MCF 10A (cell line): ENCODE data around the gene TCEAL1. TPM values are rescaled to one million over a fixed set of nuclear protein-coding genes. Genes with fewer than 3 reads are reported as not detected.
"Not testable (repeated sequence)": the region's sequence is repeated elsewhere in the genome, so short reads cannot be mapped to it uniquely, and the experiment has no call there.

ENCODE experiments used
- BruUV-seq: library from RNA; stranded (reverse); fragments of 400-500 nt; replicated peaks from 2 replicates; lab custom pipeline; 2021; lab: Mats Ljungman, UMichigan
- CTCF ChIA-PET: fragments of 300-600 bp; sonication (Branson Sonifier 250); formaldehyde crosslinking; extraction: SDS; loops from one replicate; lab custom pipeline; 2021; ENCODE audit warnings: antibody characterized with exemption, inconsistent platforms; lab: Yijun Ruan, JAX
- POLR2A ChIA-PET: fragments of 300-600, 350-650 bp; sonication (Branson Sonifier 250); formaldehyde crosslinking; extraction: SDS; loops from one replicate; lab custom pipeline; 2020; ENCODE audit warnings: antibody characterized with exemption, inconsistent platforms; lab: Yijun Ruan, JAX
- DNase-seq: peaks from one replicate; pipeline ENCODE4 v3.0.0-alpha.2; 2018; ENCODE audit not compliant: unreplicated experiment
- H3K27ac Mint-ChIP-seq: one replicate; pipeline ENCODE4 v1.8.0; 2022; ENCODE audit warnings: mild to moderate bottlenecking, low read depth, mixed read lengths; ENCODE audit not compliant: unreplicated experiment
- H3K27me3 Mint-ChIP-seq: one replicate; pipeline ENCODE4 v1.8.0; 2022; ENCODE audit warnings: mixed read lengths; ENCODE audit not compliant: insufficient read depth, unreplicated experiment
- H3K36me3 Mint-ChIP-seq: one replicate; pipeline ENCODE4 v1.8.0; 2022; ENCODE audit warnings: mild to moderate bottlenecking, moderate library complexity, mixed read lengths; ENCODE audit not compliant: insufficient read depth, unreplicated experiment
- H3K4me1 Mint-ChIP-seq: one replicate; pipeline ENCODE4 v1.8.0; 2022; ENCODE audit warnings: mixed read lengths; ENCODE audit not compliant: insufficient read depth, unreplicated experiment
- H3K4me3 Mint-ChIP-seq: one replicate; pipeline ENCODE4 v1.8.0; 2022; ENCODE audit warnings: mild to moderate bottlenecking, moderate library complexity, mixed read lengths; ENCODE audit not compliant: unreplicated experiment
- H3K9me3 Mint-ChIP-seq: one replicate; pipeline ENCODE4 v1.8.0; 2022; ENCODE audit warnings: mixed read lengths; ENCODE audit not compliant: unreplicated experiment
- CTCF ChIP-seq: fragments of 200-600 bp; IDR thresholded peaks from one replicate; pipeline ENCODE4 v1.8.0; 2022; ENCODE audit warnings: antibody characterized with exemption, mild to moderate bottlenecking; ENCODE audit not compliant: unreplicated experiment
- intact Hi-C: fragments of 100-400 bp; cut with micrococcal nuclease; formaldehyde crosslinking; loops from 2 replicates; pipeline ENCODE4 v1.14.1; 2022
- total RNA-seq: library from RNA; stranded (reverse); gene quantifications from 2 replicates; pipeline ENCODE4 v1.2.3, GENCODE V29; 2022

The TCEAL1 gene
- total RNA-seq, 1 experiment from 2014 or later, result 5.7 TPM

GRCh38 chrX:103630171-103630511 is 1.4 kb downstream of the TCEAL1 start:
- peaks cover 5% of the 10 kb centered on the region for H3K36me3 Mint-ChIP-seq
- H3K9me3 Mint-ChIP-seq, result no peaks in the 10 kb centered on the region
- no peak for TF ChIP-seq CTCF
- ChIA-PET CTCF (interaction anchor here (0.6 to 1.7 kb wide), 6 partner anchors 9 to 314 kb away, joined by 3 to 5 read pairs (median 4); no protein-coding TSS in a partner anchor), POLR2A (interaction anchor here (0.9 to 2.0 kb wide), 11 partner anchors 15 to 202 kb away, joined by 3 to 11 read pairs (median 4); partner anchors contain the start of genes MORF4L2, RAB9B and TCEAL4)
- H3K27ac Mint-ChIP-seq, result peak overlapping the region; percentile 84
- no TSS peak for BruUV-seq
- no peak for DNase-seq
- peaks cover 12% of the 10 kb centered on the region for H3K4me1 Mint-ChIP-seq
- intact Hi-C loops, result loop anchor here (2.0 kb wide), 1 partner anchor 97 kb away; no protein-coding TSS in a partner anchor
- H3K4me3 Mint-ChIP-seq, result peak overlapping the region; percentile 84
- H3K27me3 Mint-ChIP-seq, result peaks cover 48% of the 10 kb centered on the region

GRCh38 chrX:103631145-103631544 is 2.4 kb downstream of the TCEAL1 start:
- Mint-ChIP-seq H3K27ac (no peak overlapping the region), H3K9me3 (no peaks in the 10 kb centered on the region), H3K4me1 (peaks cover 12% of the 10 kb centered on the region), H3K36me3 (peaks cover 5% of the 10 kb centered on the region), H3K27me3 (peaks cover 56% of the 10 kb centered on the region), H3K4me3 (no peak overlapping the region)
- TF ChIP-seq CTCF, result no peak
- POLR2A ChIA-PET, result interaction anchor here (1.0 to 1.6 kb wide), 4 partner anchors 21 to 94 kb away, joined by 4 to 9 read pairs (median 4); partner anchors contain the start of gene MORF4L2
- no TSS peak for BruUV-seq
- intact Hi-C loops, result loop anchor here (2.0 kb wide), 1 partner anchor 98 kb away; no protein-coding TSS in a partner anchor
- no peak for DNase-seq
- CTCF ChIA-PET, result interaction anchor here (0.8 to 1.7 kb wide), 3 partner anchors 14 to 55 kb away, joined by 3 to 4 read pairs (median 3); partner anchors contain the start of gene MORF4L2

- POLR2A ChIA-PET, result no interaction called here
- TF ChIP-seq CTCF, result no peak
- Mint-ChIP-seq H3K4me3 (no peak overlapping the region), H3K36me3 (no peaks in the 10 kb centered on the region), H3K9me3 (no peaks in the 10 kb centered on the region), H3K27ac (no peak overlapping the region), H3K27me3 (peaks cover 17% of the 10 kb centered on the region), H3K4me1 (no peaks in the 10 kb centered on the region)
- no TSS peak for BruUV-seq
- intact Hi-C loops, result no loop called here
- CTCF ChIA-PET, result no interaction called here
- no peak for DNase-seq
Observed at GRCh38 chrX:103635436-103635835, 6.7 kb downstream of the TCEAL1 start.

- ChIA-PET CTCF (interaction anchor here (0.6 kb wide), 1 partner anchor 638 kb away, joined by 4 read pairs; no protein-coding TSS in a partner anchor), POLR2A (interaction anchor here (0.6 kb wide), 1 partner anchor 398 kb away, joined by 3 read pairs; no protein-coding TSS in a partner anchor)
- Mint-ChIP-seq H3K4me1 (no peaks in the 10 kb centered on the region), H3K4me3 (no peak overlapping the region), H3K36me3 (no peaks in the 10 kb centered on the region), H3K27me3 (peaks cover 31% of the 10 kb centered on the region), H3K9me3 (no peaks in the 10 kb centered on the region), H3K27ac (no peak overlapping the region)
- no TSS peak for BruUV-seq
- DNase-seq, result no peak
- TF ChIP-seq CTCF, result no peak
- intact Hi-C loops, result no loop called here
Observed at GRCh38 chrX:103637604-103638338, 9.0 kb downstream of the TCEAL1 start.

GRCh38 chrX:103638479-103639346 is 9.9 kb downstream of the TCEAL1 start:
- H3K27ac Mint-ChIP-seq, intact Hi-C loops, DNase-seq, H3K4me3 Mint-ChIP-seq, BruUV-seq, H3K9me3 Mint-ChIP-seq, H3K36me3 Mint-ChIP-seq, H3K4me1 Mint-ChIP-seq: not testable (repeated sequence)
- H3K27me3 Mint-ChIP-seq, result peaks cover 34% of the 10 kb centered on the region
- POLR2A ChIA-PET, result interaction anchor here (0.6 kb wide), 1 partner anchor 397 kb away, joined by 3 read pairs; no protein-coding TSS in a partner anchor
- CTCF ChIA-PET, result interaction anchor here (1.4 kb wide), 1 partner anchor 9 kb away, joined by 5 read pairs; no protein-coding TSS in a partner anchor
